ENCODE measurements around the gene FARP2.

FARP2 gene

GRCh38 chr2:241534293-241534692 lies 178.2 kb downstream of the FARP2 start:
- DNase-seq (ENCODE audit: low spot score), result no peak

- DNase-seq (ENCODE audit: low spot score), result no peak
Measured at GRCh38 chr2:241534701-241535375, 178.8 kb downstream of the FARP2 start.

- DNase-seq (ENCODE audit: low spot score), result no peak
Measured at GRCh38 chr2:241535871-241536655, 180.0 kb downstream of the FARP2 start.

GRCh38 chr2:241538838-241539615 lies 182.9 kb downstream of the FARP2 start:
- DNase-seq (ENCODE audit: low spot score), result no peak

- no peak for DNase-seq (ENCODE audit: low spot score)
Measured at GRCh38 chr2:241539616-241540374, 183.7 kb downstream of the FARP2 start.

GRCh38 chr2:241540401-241540770 lies 184.3 kb downstream of the FARP2 start:
- peak; percentile 32 for DNase-seq (ENCODE audit: low spot score)

- peak; percentile 99 for DNase-seq (ENCODE audit: low spot score)
Measured at GRCh38 chr2:241540771-241541561, 184.9 kb downstream of the FARP2 start.

- DNase-seq (ENCODE audit: low spot score), result peak; percentile 53
Measured at GRCh38 chr2:241541564-241542277, 185.6 kb downstream of the FARP2 start.

GRCh38 chr2:241542278-241542605 lies 186.2 kb downstream of the FARP2 start:
- no peak for DNase-seq (ENCODE audit: low spot score)

Data from iPS-NIHi11 (cell line).